ENCODE results near the gene KLHDC7B.

DNA sequence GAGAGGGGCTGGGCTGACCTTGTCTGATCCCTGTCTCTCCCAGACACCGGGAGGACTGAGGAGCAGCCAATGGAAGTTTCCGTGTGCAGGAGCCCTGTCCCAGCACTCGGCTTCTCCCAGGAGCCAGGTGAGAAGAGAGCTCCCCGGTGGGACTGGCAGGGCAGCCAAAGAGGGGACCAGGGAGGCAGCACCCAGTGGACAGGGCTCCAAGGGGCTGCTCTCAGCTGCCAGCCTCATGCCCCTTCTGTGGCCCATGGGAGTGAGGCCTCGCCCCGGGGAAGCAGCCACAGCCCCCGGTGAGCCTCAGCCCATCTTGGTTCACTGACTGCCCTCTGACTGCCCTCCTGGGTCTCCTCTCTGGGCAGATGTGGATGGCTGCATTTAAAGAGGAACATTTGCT, 27.1 kb upstream of the KLHDC7B start:
- TF ChIP-seq CTCF (IDR thresholded peaks at IDR 0.05; ENCODE audit: extremely low read depth in 1 of 2, insufficient read depth in 1 of 2, low read depth in 1 of 2, low read length in 2 of 2) (no peak), POLR2A (IDR thresholded peaks at IDR 0.05; ENCODE audit: low read depth, low read length) (no peak), EZH2 (IDR thresholded peaks at IDR 0.05; ENCODE audit: borderline replicate concordance, low read depth, low read length, severe bottlenecking) (no peak), JUN (IDR thresholded peaks at IDR 0.05; ENCODE audit: borderline replicate concordance, insufficient read depth, insufficient read length, low read depth) (no peak)

All from endothelial cell of umbilical vein (primary cell).